GM20000 (cell line): Measurements from ENCODE around the gene RALBP1.

Experiments used
- DNase-seq: peaks from one replicate; pipeline ENCODE4 v3.0.0; 2012; ENCODE audit warnings: low spot score
- CTCF ChIP-seq: IDR thresholded peaks from 2 replicates; pipeline ENCODE4 v1.5.1; 2012; ENCODE audit warnings: mild to moderate bottlenecking, control low read depth; ENCODE audit errors: extremely low read depth, missing control alignments

Gene RALBP1

GRCh38 chr18:9539283-9539682 lies 64.0 kb downstream of the RALBP1 start:
- TF ChIP-seq CTCF = no peak
- DNase-seq = no peak

- no peak for DNase-seq
- no peak for TF ChIP-seq CTCF
Observed at GRCh38 chr18:9539938-9540337, 64.6 kb downstream of the RALBP1 start.

- TF ChIP-seq CTCF = no peak
- DNase-seq = no peak
Observed at GRCh38 chr18:9542924-9543323, 67.6 kb downstream of the RALBP1 start.

GRCh38 chr18:9545029-9545428 lies 69.7 kb downstream of the RALBP1 start:
- no peak for DNase-seq
- TF ChIP-seq CTCF = no peak

GRCh38 chr18:9546468-9546867 lies 71.2 kb downstream of the RALBP1 start:
- DNase-seq = no peak

GRCh38 chr18:9547782-9548181 lies 72.5 kb downstream of the RALBP1 start:
- no peak for DNase-seq
- TF ChIP-seq CTCF = no peak

More at GRCh38 chr18:9546468-9546867, 71.2 kb downstream of the RALBP1 start:
- TF ChIP-seq CTCF = no peak

- no peak for DNase-seq
- TF ChIP-seq CTCF = no peak
Observed at GRCh38 chr18:9549405-9549804, 74.1 kb downstream of the RALBP1 start.
